Muscle of leg (tissue), 11 donors: ENCODE measurements around the gene CYRIA. TPM values are rescaled to one million over a fixed set of nuclear protein-coding genes. Genes with fewer than 3 reads are reported as not detected.

Source experiments
- DNase-seq: peaks from one replicate; pipeline ENCODE4 v3.0.0; 2013
- H3K27ac ChIP-seq: one replicate; pipeline ENCODE4 v1.5.1; 2013; ENCODE audit warnings: mild to moderate bottlenecking, low read length, control low read depth
- H3K27me3 ChIP-seq: one replicate; pipeline ENCODE4 v1.6.1; 2013; ENCODE audit warnings: low read length; ENCODE audit not compliant: control insufficient read depth, insufficient read depth
- H3K36me3 ChIP-seq: one replicate; pipeline ENCODE4 v1.6.1; 2013; ENCODE audit warnings: low read length; ENCODE audit not compliant: control insufficient read depth, insufficient read depth
- H3K4me1 ChIP-seq: one replicate; pipeline ENCODE4 v1.6.1; 2013; ENCODE audit warnings: low read length; ENCODE audit not compliant: control insufficient read depth, insufficient read depth
- H3K4me3 ChIP-seq: one replicate; pipeline ENCODE4 v1.5.1; 2013; ENCODE audit warnings: low read length, control low read depth
- H3K9me3 ChIP-seq: replicated peaks from 2 replicates; pipeline ENCODE4 v1.6.1; 2013; ENCODE audit warnings: low read depth, low read length; ENCODE audit not compliant: control insufficient read depth
- WGBS: methylation state at CpG from one replicate; pipeline ENCODE4 v1.1.5; 2013; ENCODE audit warnings: missing lambda C conversion rate; ENCODE audit not compliant: insufficient coverage; 5-methylcytosine and 5-hydroxymethylcytosine counted together
- polyA plus RNA-seq, 8 donors: library from polyadenylated mRNA; unstranded; fragments of 120-200 nt; gene quantifications; one replicate each; pipeline versions ENCODE4 v1.2.1 to v1.2.3, GENCODE V29; 2013; ENCODE audit warnings: inconsistent platforms in 1 of 8, low replicate concordance in 1 of 8; ENCODE audit not compliant: insufficient read length in 8 of 8, insufficient read depth in 1 of 8
- total RNA-seq: library from RNA; stranded (reverse); fragments of 120-200 nt; gene quantifications from one replicate; pipeline ENCODE4 v1.2.4, GENCODE V29; 2013

The CYRIA gene
- total and polyA plus RNA-seq, 9 donors = 3.9 to 8.1 (median 5.2) TPM

DNA sequence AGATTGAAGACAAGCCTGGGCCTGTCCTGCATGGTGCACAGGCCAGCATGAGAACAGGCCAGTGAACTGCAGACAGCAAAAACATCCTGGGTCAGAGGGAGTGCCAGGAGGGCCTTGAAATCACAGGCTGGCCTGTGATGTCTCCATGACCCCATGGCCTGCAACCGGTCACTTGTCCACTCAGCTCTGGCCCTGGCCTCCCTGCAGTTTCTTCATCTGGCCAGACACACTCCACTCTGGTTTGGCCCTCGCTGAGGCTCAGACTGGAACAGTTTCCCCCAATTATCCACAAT, 12.6 kb downstream of the CYRIA start:
- 69% methylated on average over 2 of the region's 2 CpGs for WGBS
- H3K27ac ChIP-seq = peak overlapping the region; percentile 26
- no peaks in the 10 kb centered on the region for H3K9me3 ChIP-seq
- H3K36me3 ChIP-seq = no peaks in the 10 kb centered on the region
- DNase-seq = no peak
- H3K4me3 ChIP-seq = no peak overlapping the region
- peaks cover 37% of the 10 kb centered on the region for H3K4me1 ChIP-seq
- no peaks in the 10 kb centered on the region for H3K27me3 ChIP-seq

DNA sequence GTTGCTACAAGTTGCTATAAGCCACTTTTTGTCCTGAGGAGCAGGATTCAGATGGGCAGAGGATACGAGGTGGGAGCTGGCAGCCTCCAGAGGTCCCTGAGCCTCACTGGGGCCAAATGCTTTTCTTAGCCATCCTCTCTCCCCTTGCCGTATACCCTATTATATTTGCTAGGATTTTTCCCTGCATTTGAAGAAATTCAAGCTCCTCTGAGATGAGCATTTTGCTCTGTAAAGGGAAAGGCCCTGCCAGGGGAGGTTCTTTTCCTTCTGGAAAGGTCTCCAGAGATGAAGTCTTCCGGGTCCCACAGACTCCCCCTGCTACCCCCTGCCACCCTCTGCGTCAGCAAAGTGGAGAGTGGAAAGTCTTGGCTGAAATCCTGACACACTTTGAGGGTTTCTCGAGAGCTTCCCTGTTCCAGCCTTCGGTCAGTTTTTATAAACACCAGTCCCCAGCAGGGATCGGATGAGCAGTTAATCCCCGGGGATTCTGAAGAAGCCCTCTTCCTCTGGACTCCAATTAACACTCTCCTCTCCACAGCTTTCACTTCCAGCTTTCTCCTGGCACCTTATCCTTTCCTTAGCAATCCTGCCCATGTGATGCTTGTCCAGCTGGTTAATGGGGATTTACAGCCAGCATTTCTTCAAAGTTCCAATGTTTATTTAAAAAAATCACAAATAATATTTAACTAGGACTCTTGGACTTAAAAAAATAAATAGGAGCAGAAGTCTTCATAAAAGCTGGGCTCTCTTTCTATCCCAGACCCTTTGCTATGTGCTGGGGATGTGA, 13.1 kb downstream of the CYRIA start:
- 4% methylated on average over 4 of the region's 8 CpGs for WGBS
- Histone ChIP-seq H3K27ac (no peak overlapping the region), H3K9me3 (no peaks in the 10 kb centered on the region), H3K27me3 (no peaks in the 10 kb centered on the region), H3K4me1 (peaks cover 37% of the 10 kb centered on the region), H3K36me3 (no peaks in the 10 kb centered on the region), H3K4me3 (no peak overlapping the region)
- peak; percentile 53 for DNase-seq

DNA sequence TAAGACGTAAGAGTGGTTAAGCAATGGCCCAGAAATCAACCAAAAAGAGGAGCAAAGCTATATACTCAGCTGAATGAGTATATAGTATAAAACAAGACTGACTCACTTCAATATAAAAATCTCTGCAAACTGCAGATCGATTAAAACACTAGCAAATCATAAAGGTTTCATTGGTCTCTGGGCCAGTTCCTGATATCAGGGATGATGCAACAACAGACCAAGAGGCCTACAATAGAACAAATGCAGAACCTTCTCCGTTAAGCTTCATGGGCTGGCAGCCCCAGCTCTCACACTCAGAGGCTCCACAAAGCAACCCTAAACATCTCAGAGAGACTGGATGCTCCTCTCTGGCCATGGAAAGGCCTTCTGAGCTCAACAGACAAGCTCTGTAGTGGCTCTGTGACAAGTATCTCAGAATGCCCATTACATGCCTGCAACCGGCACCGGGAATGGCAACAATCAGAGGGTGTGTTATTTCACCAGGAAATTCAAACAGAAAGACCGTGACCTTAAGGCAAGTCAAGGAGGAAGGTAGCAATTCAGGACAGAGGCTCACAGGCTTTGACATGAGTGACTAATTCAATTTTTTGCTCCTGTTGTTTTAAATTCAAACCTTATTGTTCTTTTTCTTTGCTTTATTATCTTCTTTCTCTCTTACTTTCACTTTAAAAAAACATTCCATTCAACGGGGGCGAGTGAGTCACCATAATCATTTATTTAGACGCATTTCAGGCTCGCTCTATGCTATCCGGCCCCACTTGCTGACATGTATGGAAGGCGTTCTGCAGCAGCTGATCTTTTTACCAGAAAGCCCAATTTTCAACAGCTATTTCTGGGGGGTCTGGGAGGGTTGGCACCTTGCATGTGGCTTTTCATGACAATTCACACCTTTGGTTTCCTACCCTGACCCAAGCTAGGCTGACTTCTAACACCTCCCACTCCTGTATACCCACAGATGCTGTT, 15.1 kb downstream of the CYRIA start:
- no peaks in the 10 kb centered on the region for H3K36me3 ChIP-seq
- 42% methylated on average over 7 of the region's 12 CpGs for WGBS
- peak overlapping the region; percentile 31 for H3K27ac ChIP-seq
- H3K9me3 ChIP-seq = no peaks in the 10 kb centered on the region
- H3K4me3 ChIP-seq = peak overlapping the region; percentile 18
- DNase-seq = peak; percentile 51
- peaks cover 32% of the 10 kb centered on the region for H3K4me1 ChIP-seq
- H3K27me3 ChIP-seq = no peaks in the 10 kb centered on the region

DNA sequence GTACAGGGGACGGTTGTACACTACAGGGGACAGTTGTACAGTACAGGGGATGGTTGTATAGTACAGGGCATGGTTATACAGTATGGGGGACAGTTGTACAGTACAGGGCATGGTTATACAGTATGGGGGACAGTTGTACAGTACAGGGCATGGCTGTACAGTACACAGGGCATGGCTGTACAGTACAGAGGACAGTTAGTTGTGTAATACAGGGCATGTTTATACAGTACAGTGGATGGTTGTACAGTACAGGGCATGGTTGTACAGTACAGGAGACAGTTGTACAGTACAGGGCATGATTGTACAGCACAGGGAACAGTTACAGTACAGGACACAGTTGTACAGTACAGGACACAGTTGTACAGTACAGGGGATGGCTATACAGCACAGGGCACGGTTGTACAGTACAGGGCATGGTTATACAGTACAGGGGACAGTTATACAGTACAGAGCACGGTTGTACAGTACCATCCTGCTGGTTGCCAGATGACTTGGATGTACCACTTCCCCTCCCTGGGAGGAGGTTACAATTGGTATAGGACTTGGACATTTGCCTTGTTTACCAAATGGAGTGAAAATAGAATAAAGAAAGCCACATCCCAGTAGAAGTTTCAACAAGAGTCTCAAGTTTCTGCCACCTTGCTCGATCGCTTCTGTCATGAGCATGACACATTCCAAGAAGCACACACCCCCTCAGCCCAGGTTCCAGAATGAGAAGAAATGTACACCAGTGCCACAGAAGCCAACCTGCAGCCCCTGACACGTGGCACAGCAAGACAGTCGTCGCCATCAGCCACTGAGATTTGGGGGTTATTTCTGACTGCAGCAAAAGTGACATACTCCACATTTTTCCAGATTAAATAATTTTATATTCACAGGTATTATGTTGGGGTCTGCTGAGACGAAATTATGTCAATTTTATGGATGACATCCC, 16.0 kb downstream of the CYRIA start:
- Histone ChIP-seq H3K4me3 (no peak overlapping the region), H3K36me3 (no peaks in the 10 kb centered on the region), H3K27ac (no peak overlapping the region), H3K4me1 (peaks cover 27% of the 10 kb centered on the region), H3K27me3 (no peaks in the 10 kb centered on the region), H3K9me3 (no peaks in the 10 kb centered on the region)
- DNase-seq = no peak
- 86% methylated on average over 5 of the region's 9 CpGs for WGBS

DNA sequence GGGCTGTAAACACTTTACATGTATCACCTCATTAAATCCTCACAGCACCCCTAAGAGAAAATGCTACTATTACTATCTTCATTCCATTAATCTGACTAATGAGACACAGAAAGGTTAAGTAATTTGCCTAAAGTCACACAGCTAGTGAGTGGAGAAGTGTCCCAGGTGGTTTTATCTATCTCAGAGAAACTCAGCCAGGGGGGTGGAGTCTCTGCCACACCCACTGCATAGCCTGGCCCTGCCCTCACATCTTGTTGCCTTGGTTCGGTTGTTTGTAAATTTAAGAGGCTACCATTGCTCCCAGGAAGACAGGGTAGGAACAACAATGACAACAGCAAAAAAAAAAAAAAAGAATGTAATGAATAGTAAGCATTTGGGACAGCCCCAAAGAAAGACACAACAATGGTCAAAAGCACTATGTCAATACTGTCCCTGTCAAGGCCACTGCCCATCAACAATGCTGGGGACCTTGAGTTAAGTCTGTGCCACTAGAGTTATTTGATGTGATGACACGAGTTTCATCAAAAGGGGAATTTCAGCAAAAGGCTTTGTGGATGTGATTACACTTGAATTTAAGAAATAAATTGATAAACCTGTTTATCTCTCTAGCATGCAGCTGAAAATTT, 17.5 kb downstream of the CYRIA start:
- no CpG with 5 or more reads among the region's 2 CpGs for WGBS
- no peak overlapping the region for H3K27ac ChIP-seq
- no peak overlapping the region for H3K4me3 ChIP-seq
- no peaks in the 10 kb centered on the region for H3K27me3 ChIP-seq
- H3K9me3 ChIP-seq = no peaks in the 10 kb centered on the region
- no peaks in the 10 kb centered on the region for H3K36me3 ChIP-seq
- peaks cover 27% of the 10 kb centered on the region for H3K4me1 ChIP-seq
- no peak for DNase-seq

DNA sequence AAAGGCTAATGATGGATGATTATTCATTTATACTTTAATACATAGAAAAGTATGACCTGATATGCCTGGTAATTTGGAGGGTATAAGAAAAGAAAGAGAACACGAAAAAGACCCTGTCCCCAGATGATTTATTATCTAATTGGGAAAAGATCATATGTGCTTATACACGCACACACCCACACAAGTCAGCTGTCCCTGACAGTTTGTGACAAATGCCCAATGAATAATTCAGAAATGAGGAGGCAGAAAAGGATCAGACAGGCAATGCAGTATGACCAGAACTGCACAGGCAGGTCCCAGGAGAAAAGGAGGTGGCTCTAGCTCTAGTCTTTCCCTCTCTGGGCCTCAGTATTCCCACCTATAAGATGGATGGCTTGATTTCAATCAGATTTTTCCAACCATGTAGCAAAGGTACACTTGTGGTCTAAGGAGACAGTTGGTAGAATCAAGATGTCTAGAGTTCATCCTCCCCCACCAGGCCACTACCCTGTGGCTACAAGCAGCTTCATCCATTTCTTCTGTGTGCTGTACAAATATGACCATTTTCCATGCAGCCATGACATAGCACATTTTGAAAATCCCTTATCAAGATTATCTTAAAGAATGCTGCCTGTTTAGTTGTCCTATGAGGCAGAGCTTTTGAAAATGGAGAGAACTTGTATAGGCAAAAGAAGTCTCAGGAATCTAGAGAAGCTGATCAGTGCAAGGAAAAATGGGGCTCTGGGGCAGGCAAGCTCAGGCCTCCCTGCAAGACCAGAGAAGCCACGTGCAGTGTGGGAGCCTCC, 19.7 kb downstream of the CYRIA start:
- H3K9me3 ChIP-seq = no peaks in the 10 kb centered on the region
- no peak overlapping the region for H3K27ac ChIP-seq
- no peak overlapping the region for H3K4me3 ChIP-seq
- no peaks in the 10 kb centered on the region for H3K36me3 ChIP-seq
- H3K27me3 ChIP-seq = no peaks in the 10 kb centered on the region
- WGBS = no CpG with 5 or more reads among the region's 3 CpGs
- no peak for DNase-seq
- H3K4me1 ChIP-seq = peaks cover 14% of the 10 kb centered on the region

DNA sequence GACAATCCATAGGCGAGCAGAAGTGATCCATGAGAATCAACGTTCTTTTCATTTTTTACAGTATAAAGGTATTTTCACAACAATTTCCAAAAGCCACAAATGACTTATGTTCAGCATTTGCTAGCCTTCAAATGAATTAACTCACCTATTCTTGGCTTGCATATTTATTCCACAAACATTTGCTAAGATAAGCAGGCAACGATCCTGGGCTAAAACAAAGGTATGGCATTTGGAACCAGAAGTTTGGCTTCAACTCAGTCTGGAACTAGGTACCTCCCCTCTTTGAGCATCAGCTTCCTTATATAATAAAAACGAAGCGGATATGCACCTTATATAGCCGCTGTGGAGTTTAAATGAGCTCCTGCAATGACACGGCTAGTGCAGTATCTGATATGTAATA, 20.5 kb downstream of the CYRIA start:
- no peak for DNase-seq
- no peak overlapping the region for H3K27ac ChIP-seq
- H3K4me1 ChIP-seq = peaks cover 11% of the 10 kb centered on the region
- 75% methylated on average over 2 of the region's 7 CpGs for WGBS
- no peak overlapping the region for H3K4me3 ChIP-seq
- no peaks in the 10 kb centered on the region for H3K9me3 ChIP-seq
- no peaks in the 10 kb centered on the region for H3K36me3 ChIP-seq
- H3K27me3 ChIP-seq = no peaks in the 10 kb centered on the region

DNA sequence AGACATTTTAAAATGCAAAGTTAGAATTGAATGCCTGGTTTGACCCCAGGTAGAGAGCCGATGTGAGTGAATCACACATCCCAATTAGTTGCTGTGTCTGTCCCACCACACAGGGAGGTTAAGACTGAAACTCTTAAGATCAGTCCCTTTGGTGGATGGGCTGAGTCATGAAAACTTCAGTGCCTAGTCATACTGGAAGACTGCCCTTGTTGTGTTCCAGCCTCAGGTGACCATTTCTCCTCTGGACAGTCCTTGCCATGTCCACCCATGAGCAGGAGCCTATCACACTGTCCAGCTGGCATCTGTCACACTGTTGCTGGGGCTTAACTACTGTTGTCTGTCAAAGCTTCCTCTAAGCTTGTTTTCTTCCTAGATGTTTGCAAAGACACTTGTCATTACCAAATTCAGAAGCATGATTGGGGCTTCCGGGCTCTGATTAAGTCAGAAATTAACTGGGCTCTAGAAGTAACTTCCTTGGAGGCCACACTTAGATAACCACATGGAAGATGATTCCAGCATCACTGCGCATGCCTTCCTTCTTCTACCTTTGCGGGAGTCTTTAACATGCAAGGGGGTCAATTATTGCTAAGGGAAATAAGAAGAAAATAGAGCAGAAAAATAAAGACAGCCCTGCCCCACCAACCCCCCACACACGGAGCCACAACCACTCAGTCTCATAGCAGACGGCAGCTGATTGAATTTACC, 21.3 kb downstream of the CYRIA start:
- Histone ChIP-seq H3K36me3 (no peaks in the 10 kb centered on the region), H3K4me1 (peaks cover 7% of the 10 kb centered on the region), H3K27ac (no peak overlapping the region), H3K9me3 (no peaks in the 10 kb centered on the region), H3K4me3 (no peak overlapping the region), H3K27me3 (no peaks in the 10 kb centered on the region)
- whole genome bisulfite sequencing = 92% methylated on average over 2 of the region's 6 CpGs
- DNase-seq = no peak
